Lung microvascular endothelial cell (primary cell): ENCODE measurements around the gene NACAD. TPM values are rescaled to one million over a fixed set of nuclear protein-coding genes. Genes with fewer than 3 reads are reported as not detected.

Experiments used
- total RNA-seq: library from RNA; depleted of rRNA; stranded (reverse); fragments of >200 nt; gene quantifications from 2 replicates; pipeline ENCODE4 v1.2.1, GENCODE V29; 2014

Gene NACAD
- total RNA-seq, 1 donor from 2014 or later: 0.79 TPM

Other genes starting within 250 kb of the NACAD start
- 196 and 217 TPM in 2 replicates for gene H2AZ2, start 240.9 kb downstream of the NACAD start, total RNA-seq
- gene PURB, start 203.4 kb downstream of the NACAD start, total RNA-seq: 12.0 and 14.7 TPM in 2 replicates
- under 0.01 TPM in 2 replicates for gene MYO1G, start 110.0 kb downstream of the NACAD start, total RNA-seq
- 47.5 and 67.9 TPM in 2 replicates for gene CCM2, start 88.8 kb downstream of the NACAD start, total RNA-seq
- 37.0 and 46.8 TPM in 2 replicates for gene TBRG4, start 22.7 kb upstream of the NACAD start, total RNA-seq
- 51.2 and 218 TPM in 2 replicates for gene RAMP3, start 68.8 kb upstream of the NACAD start, total RNA-seq